Epithelial cell of prostate (primary cell): ENCODE measurements around the gene LACTBL1.
"Not testable (repeated sequence)": the region's sequence is repeated elsewhere in the genome, so short reads cannot be mapped to it uniquely, and the experiment has no call there.

Experiments used
- DNase-seq: peaks from one replicate; pipeline ENCODE4 v3.0.0-alpha.2; 2011; ENCODE audit warnings: low read depth, low spot score
- H3K27ac ChIP-seq: fragments of 450-650 bp; 2 replicates; pipeline ENCODE4 v1.5.1; 2017; ENCODE audit warnings: mild to moderate bottlenecking

LACTBL1 gene

GRCh38 chr1:22949822-22950331 lies 22.8 kb downstream of the LACTBL1 start:
- no peak for DNase-seq
- no peak overlapping the region for H3K27ac ChIP-seq

GRCh38 chr1:22945171-22945570 lies 27.5 kb downstream of the LACTBL1 start:
- DNase-seq, H3K27ac ChIP-seq: not testable (repeated sequence)

- DNase-seq, result no peak
- H3K27ac ChIP-seq, result no peak overlapping the region
Measured at GRCh38 chr1:22944346-22945055, 28.2 kb downstream of the LACTBL1 start.

- no peak for DNase-seq
- no peak overlapping the region for H3K27ac ChIP-seq
Measured at GRCh38 chr1:22941257-22941656, 31.4 kb downstream of the LACTBL1 start.

GRCh38 chr1:22936681-22937080 lies 36.0 kb downstream of the LACTBL1 start:
- DNase-seq, result no peak

GRCh38 chr1:22935433-22935832 lies 37.2 kb downstream of the LACTBL1 start:
- H3K27ac ChIP-seq, result no peak overlapping the region
- DNase-seq, result no peak

More at GRCh38 chr1:22936681-22937080, 36.0 kb downstream of the LACTBL1 start:
- H3K27ac ChIP-seq, result no peak overlapping the region

- no peak for DNase-seq
- H3K27ac ChIP-seq, result no peak overlapping the region
Measured at GRCh38 chr1:22932803-22933470, 39.7 kb downstream of the LACTBL1 start.

GRCh38 chr1:22930240-22930912 lies 42.3 kb downstream of the LACTBL1 start:
- no peak for DNase-seq
- H3K27ac ChIP-seq, result no peak overlapping the region

- no peak for DNase-seq
- H3K27ac ChIP-seq, result no peak overlapping the region
Measured at GRCh38 chr1:22925111-22925510, 47.6 kb downstream of the LACTBL1 start.

GRCh38 chr1:22922640-22923039 lies 50.0 kb downstream of the LACTBL1 start:
- DNase-seq, result no peak
- H3K27ac ChIP-seq, result no peak overlapping the region

- DNase-seq, result no peak
- H3K27ac ChIP-seq, result no peak overlapping the region
Measured at GRCh38 chr1:22921452-22922126, 51.1 kb downstream of the LACTBL1 start.

GRCh38 chr1:22920734-22921451 lies 51.8 kb downstream of the LACTBL1 start:
- no peak overlapping the region for H3K27ac ChIP-seq
- no peak for DNase-seq

- no peak overlapping the region for H3K27ac ChIP-seq
- no peak for DNase-seq
Measured at GRCh38 chr1:22920026-22920733, 52.5 kb downstream of the LACTBL1 start.

- DNase-seq, result no peak
- no peak overlapping the region for H3K27ac ChIP-seq
Measured at GRCh38 chr1:22919341-22920025, 53.2 kb downstream of the LACTBL1 start.

- DNase-seq, result no peak
- H3K27ac ChIP-seq, result no peak overlapping the region
Measured at GRCh38 chr1:22918644-22919043, 54.0 kb downstream of the LACTBL1 start.

GRCh38 chr1:22917989-22918388 lies 54.7 kb downstream of the LACTBL1 start:
- DNase-seq, result no peak

GRCh38 chr1:22916471-22916820 lies 56.2 kb downstream of the LACTBL1 start:
- no peak overlapping the region for H3K27ac ChIP-seq
- no peak for DNase-seq

More at GRCh38 chr1:22917989-22918388, 54.7 kb downstream of the LACTBL1 start:
- H3K27ac ChIP-seq, result no peak overlapping the region

- H3K27ac ChIP-seq, result no peak overlapping the region
- no peak for DNase-seq
Measured at GRCh38 chr1:22915816-22916470, 56.7 kb downstream of the LACTBL1 start.
